Measurements from ENCODE around the gene TIAM2. TPM values are rescaled to one million over a fixed set of nuclear protein-coding genes. Genes with fewer than 3 reads are reported as not detected.
"Not testable (repeated sequence)": the region's sequence is repeated elsewhere in the genome, so short reads cannot be mapped to it uniquely, and the experiment has no call there.

Gene TIAM2
- total RNA-seq, 1 donor from 2014 or later: 191 TPM

GRCh38 chr6:154991207-154991606 is 3.9 kb upstream of the TIAM2 start:
- DNase-seq: no peak

DNA sequence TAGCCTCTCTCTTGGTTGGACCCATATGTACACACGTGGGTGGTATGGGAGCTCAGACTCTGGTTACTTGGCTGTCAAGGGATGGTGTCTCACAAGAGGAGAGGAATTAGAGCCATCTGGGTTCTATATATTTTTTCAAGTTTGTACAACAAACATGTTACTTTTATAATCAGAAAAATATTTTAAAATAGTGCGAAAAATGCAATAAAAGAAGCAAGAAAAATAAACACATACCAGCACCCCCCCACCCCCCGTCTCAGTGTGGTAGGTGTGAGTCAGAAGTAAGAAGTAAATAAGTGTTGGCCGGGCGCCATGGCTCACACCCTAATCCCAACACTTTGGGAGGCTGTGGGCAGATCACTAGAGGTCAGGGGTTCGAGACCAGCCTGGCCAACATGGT is 2.1 kb upstream of the TIAM2 start:
- no peak for DNase-seq

DNA sequence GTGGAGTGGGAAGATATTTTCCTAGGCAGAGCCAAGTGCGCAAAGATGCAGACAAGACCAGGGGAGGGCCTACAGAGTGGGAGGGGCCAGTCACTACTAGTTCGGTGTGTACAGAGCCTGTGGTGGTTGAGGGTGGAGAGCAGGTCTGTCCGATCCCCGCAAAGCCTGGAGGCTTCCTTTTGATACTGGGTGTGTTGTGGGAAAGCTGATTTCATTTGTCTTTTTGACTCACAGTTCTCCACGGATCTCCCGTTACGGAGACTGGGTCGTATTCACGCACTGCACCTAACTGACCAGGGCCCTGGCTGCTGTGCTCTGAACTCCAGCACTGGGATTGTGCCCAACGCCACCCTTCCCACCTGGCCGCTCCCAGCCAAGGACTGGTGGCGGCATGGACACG is 1.4 kb upstream of the TIAM2 start:
- no peak for DNase-seq

- DNase-seq: no peak
Observed at GRCh38 chr6:154994836-154995253, 270 bp upstream of the TIAM2 start.

GRCh38 chr6:154996016-154996590 is 988 bp downstream of the TIAM2 start:
- DNase-seq: no peak

DNA sequence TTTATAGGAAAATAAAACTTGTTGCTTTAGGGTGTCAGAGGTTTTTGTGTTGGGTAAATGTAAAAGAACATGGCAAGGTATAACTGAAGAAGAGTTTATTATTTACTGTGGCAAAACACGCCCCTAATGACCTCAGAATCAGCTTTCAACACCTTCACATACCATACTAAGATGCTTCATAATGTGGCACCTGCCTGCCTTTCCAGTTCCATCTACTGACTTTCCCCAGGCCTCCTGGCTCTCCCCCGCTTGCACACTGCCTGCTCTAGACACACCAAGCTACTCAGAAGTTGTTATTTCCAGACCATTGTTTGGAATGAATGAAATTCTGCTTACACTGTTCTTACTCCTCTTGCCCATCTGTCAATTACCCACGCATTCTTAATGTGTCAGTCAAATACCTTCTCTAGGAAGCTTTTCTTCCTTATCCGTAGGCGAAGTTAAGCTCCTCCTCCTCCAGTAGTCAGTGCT is 1.8 kb downstream of the TIAM2 start:
- no peak for DNase-seq

- no peak for DNase-seq
Observed at GRCh38 chr6:154998855-154999254, 3.7 kb downstream of the TIAM2 start.

GRCh38 chr6:155001482-155001881 is 6.4 kb downstream of the TIAM2 start:
- no peak for DNase-seq

GRCh38 chr6:155001934-155002333 is 6.8 kb downstream of the TIAM2 start:
- no peak for DNase-seq

GRCh38 chr6:155003476-155003875 is 8.4 kb downstream of the TIAM2 start:
- no peak for DNase-seq

DNA sequence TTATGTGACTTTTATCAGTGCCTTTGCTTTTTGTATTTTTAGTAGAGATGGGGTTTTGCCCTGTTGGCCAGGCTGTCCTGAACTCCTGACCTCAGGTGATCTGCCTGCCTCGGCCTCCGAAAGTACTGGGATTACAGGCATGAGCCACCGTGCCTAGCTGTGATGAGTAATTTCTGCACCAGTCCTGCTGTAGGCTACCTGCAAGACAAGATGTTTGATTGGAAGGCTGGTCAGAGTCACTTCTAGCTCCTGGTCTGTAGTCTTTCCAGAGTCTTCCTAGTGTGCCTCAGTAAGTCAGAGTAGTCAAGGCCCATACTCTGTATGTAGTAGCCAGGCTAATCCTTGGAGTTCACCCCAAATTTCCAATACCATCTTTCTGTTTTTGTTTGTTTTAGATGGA is 8.9 kb downstream of the TIAM2 start:
- no peak for DNase-seq

DNA sequence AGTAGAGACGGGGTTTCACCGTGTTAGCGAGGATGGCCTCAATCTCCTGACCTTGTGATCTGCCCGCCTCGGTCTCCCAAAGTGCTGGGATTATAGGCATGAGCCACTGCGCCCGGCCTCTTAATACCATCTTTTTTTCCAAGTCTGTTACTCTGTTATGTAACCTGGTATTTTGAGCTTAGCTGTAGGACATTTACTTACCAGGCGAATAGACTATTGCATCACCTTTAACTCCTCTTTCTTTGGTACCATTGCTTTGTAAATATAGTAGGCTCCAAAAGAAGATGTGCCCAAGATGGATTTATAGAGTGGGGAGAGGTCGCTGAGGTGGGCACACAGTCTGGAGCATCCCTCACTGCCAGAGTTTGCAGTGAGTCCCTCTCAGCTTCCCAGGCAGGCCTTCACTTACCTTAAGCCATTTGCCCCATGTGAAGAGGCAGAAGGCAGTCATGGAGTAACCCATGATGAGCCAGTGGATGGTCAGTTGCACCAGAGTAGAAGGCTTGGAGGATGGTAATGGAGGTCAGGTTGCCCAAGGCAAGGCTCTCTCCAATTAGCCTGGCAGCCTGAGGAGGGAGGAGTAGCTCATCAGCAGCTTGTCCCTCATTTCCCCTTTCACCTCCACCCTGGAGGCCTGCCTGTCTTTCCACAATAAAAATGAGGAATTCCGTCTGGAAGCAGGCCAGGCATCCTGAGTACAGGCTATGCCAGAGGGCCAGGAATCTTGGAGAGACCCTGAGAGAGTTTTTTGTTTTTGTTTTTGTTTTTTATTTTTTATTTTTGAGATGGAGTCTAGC is 9.7 kb downstream of the TIAM2 start:
- no peak for DNase-seq

DNA sequence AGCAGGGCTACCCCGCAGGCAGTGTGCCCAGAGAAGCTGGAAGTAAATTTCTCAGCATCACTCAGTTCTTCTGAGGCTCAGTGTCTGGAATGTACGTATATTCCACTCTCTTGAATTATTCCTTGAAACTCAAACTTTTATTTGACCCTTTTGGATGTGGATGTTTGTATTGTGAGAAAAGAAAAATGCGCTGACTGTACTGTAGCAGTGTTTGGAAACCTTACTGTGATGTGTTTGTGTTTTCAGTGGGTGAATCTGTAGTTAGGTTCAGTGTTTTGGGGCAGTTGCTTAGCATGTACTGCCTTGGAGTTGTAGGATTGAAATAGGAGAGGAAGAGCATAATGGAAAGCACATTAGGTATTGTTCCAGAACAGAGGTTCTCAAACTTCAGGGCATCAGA is 13.5 kb downstream of the TIAM2 start:
- DNase-seq: no peak

DNA sequence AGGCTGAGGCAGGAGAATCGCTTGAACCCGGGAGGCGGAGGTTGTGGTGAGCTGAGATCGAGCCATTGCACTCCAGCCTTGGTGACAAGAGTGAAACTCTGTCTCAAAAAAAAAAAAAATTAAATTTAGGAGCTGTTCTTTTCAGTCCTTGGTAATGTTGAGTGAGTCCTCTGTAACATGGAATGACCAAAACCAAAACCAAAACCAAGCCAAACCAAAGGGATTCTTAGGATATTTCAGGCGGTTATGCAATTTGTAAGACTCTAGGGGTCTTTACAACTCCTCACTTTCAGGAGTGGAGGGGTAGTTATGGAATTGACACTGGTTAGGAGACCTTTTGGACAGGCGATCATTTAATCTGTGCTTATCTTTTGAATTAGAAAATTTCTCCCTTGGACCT is 15.8 kb downstream of the TIAM2 start:
- no peak for DNase-seq

- no peak for DNase-seq
Observed at GRCh38 chr6:155011809-155012291, 16.7 kb downstream of the TIAM2 start.

- DNase-seq: no peak
Observed at GRCh38 chr6:155013457-155013876, 18.4 kb downstream of the TIAM2 start.

DNA sequence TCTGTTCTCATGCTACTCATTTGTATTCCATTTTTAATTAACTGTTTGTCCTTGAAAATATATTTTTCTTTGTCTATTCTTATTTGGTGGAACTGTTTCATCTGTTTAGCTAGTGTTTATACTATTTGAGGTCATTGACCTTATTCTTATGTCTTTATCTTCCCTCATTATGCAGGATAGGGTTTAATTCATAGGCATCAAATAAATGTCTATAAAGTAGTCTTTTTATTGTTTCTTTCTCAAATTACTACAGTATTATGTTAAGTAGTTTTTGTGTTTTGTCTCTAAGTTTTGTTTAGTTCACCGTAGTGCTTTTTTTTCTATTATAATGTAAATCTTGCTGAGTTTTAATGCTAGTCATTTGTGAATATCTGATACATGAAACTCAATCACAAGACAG is 19.0 kb downstream of the TIAM2 start:
- no peak for DNase-seq

- DNase-seq: no peak
Observed at GRCh38 chr6:155014670-155015300, 19.7 kb downstream of the TIAM2 start.

DNA sequence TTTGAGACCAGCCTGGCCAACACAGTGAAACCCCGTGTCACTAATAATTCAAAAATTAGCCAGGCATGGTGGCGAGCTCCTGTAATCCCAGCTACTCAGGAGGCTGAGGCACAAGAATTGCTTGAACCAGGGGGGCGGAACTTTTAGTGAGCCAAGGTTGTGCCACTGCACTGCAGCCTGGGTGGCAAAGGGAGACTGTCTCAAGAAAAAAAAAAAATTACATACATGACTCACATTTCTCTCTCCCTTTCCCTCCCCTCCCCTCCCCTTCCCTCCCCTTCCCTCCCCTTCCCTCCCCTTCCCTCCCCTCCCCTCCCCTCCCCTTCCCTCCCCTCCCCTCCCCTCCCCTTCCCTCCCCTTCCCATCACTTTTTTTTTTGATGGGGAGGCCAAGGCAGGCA is 23.3 kb downstream of the TIAM2 start:
- DNase-seq: not testable (repeated sequence)

- no peak for DNase-seq
Observed at GRCh38 chr6:155021680-155022079, 26.6 kb downstream of the TIAM2 start.

GRCh38 chr6:155022721-155023120 is 27.6 kb downstream of the TIAM2 start:
- no peak for DNase-seq

DNA sequence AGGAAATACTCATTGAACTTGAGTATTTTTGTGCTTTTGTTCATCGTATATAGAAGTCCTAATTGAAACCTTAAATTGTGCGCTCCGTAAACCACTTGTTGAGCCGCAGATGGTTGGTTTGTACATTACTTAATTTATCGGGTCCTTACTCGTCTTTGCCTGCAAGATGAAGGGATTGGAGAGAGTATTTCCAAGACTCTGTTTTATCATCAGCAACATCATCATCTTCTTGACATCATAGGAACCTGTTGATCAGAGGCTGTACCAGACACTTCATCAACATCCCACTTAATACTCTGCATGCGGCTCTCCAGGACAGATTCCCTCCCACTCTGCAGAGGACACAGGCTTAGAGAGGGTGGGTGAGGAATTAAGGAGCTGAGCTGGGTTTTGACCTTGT is 28.6 kb downstream of the TIAM2 start:
- no peak for DNase-seq

- DNase-seq: no peak
Observed at GRCh38 chr6:155024391-155025027, 29.4 kb downstream of the TIAM2 start.

Data from occipital lobe (tissue), 2 donors.